SK-N-SH (cell line): ENCODE measurements around the gene BMI1. TPM values are rescaled to one million over a fixed set of nuclear protein-coding genes. Genes with fewer than 3 reads are reported as not detected.

Source experiments
- CTCF ChIA-PET: fragments of 300-600, 350-600 bp; formaldehyde crosslinking; extraction: SDS; loops from one replicate; lab custom pipeline; 2021; lab: Yijun Ruan, JAX
- POLR2A ChIA-PET: fragments of 350-600 bp; sonication (Branson Sonifier 250); formaldehyde crosslinking; extraction: SDS; loops from one replicate; lab custom pipeline; 2020; ENCODE audit warnings: antibody characterized with exemption, inconsistent platforms; lab: Yijun Ruan, JAX
- DNase-seq: peaks from one replicate; pipeline ENCODE4 v3.0.0; 2012
- H2AFZ ChIP-seq: fragments of 200-600 bp; sonication (generic); 2 replicates; pipeline ENCODE4 v1.8.1; 2016; ENCODE audit warnings: antibody characterized with exemption, mild to moderate bottlenecking, low read depth
- H3F3A ChIP-seq: fragments of 200-600 bp; sonication (generic); replicated peaks from 2 replicates; pipeline ENCODE3; 2016; ENCODE audit warnings: antibody characterized with exemption, mild to moderate bottlenecking; ENCODE audit not compliant: insufficient read depth
- H3K27ac ChIP-seq, 2 experiments: fragments of 200-500 bp in 1 of 2; fragments of 200-600 bp in 1 of 2; sonication (Bioruptor generic) in 1 of 2; sonication (generic), shearing (Covaris generic) in 1 of 2; 2 replicates each; pipeline versions ENCODE4 v1.5.1 to v1.6.1; 2014 to 2016; ENCODE audit warnings: low read depth in 2 of 2, inconsistent platforms in 1 of 2, low read length in 1 of 2, mild to moderate bottlenecking in 1 of 2, mixed read lengths in 1 of 2
- H3K27me3 ChIP-seq: fragments of 200-600 bp; sonication (generic), shearing (Covaris generic); 2 replicates; pipeline ENCODE4 v1.6.1; 2016; ENCODE audit warnings: mixed run types; ENCODE audit not compliant: insufficient read depth
- H3K36me3 ChIP-seq, 2 experiments: fragments of 200-500 bp in 1 of 2; fragments of 200-600 bp in 1 of 2; sonication (Bioruptor generic) in 1 of 2; sonication (generic) in 1 of 2; replicated peaks in 1 of 2; 2 replicates each; pipeline versions ENCODE3 to v1.5.1; 2014 to 2016; ENCODE audit warnings: low read length in 1 of 2, mild to moderate bottlenecking in 1 of 2; ENCODE audit not compliant: insufficient read depth in 2 of 2, control insufficient read depth in 1 of 2
- H3K4me1 ChIP-seq, 2 experiments: fragments of 200-500 bp in 1 of 2; fragments of 200-600 bp in 1 of 2; sonication (Bioruptor generic) in 1 of 2; sonication (generic), shearing (Covaris generic) in 1 of 2; 2 replicates each; pipeline versions ENCODE4 v1.5.1 to v1.6.1; 2014 to 2016; ENCODE audit warnings: low read depth in 1 of 2, low read length in 1 of 2, mixed run types in 1 of 2; ENCODE audit not compliant: insufficient read depth in 2 of 2, control insufficient read depth in 1 of 2
- H3K4me2 ChIP-seq: fragments of 200-600 bp; sonication (generic), shearing (Covaris generic); 2 replicates; pipeline ENCODE4 v1.6.1; 2017; ENCODE audit warnings: mixed run types
- H3K4me3 ChIP-seq, 2 experiments: fragments of 200-500 bp in 1 of 2; fragments of 200-600 bp in 1 of 2; sonication (Bioruptor generic) in 1 of 2; sonication (generic), shearing (Covaris generic) in 1 of 2; 2 replicates each; pipeline versions ENCODE4 v1.5.1 to v1.8.1; 2014 to 2016; ENCODE audit warnings: low read depth in 2 of 2, inconsistent platforms in 1 of 2, low read length in 1 of 2, mild to moderate bottlenecking in 1 of 2, mixed read lengths in 1 of 2, moderate library complexity in 1 of 2
- H3K79me2 ChIP-seq: fragments of 200-600 bp; sonication (generic); 2 replicates; pipeline ENCODE4 v1.8.1; 2017; ENCODE audit warnings: mild to moderate bottlenecking; ENCODE audit not compliant: insufficient read depth
- H3K9ac ChIP-seq: fragments of 200-600 bp; sonication (generic); 2 replicates; pipeline ENCODE4 v1.6.1; 2017; ENCODE audit warnings: mixed run types
- H3K9me2 ChIP-seq: fragments of 200-600 bp; sonication (generic); 2 replicates; pipeline ENCODE4 v1.6.1; 2017; ENCODE audit warnings: mixed run types
- H3K9me3 ChIP-seq: fragments of 200-600 bp; sonication (generic); 2 replicates; pipeline ENCODE4 v1.6.1; 2017; ENCODE audit warnings: mixed run types, mild to moderate bottlenecking, moderate library complexity
- H4K20me1 ChIP-seq: fragments of 200-600 bp; sonication (generic); 2 replicates; pipeline ENCODE4 v1.6.1; 2017; ENCODE audit warnings: mild to moderate bottlenecking, mixed run types; ENCODE audit not compliant: insufficient read depth
- CHD2 ChIP-seq: fragments of 150-350 bp; IDR thresholded peaks from 2 replicates; pipeline ENCODE4 v1.6.1; 2018; ENCODE audit warnings: low read length; ENCODE audit not compliant: partially characterized antibody
- CTCF ChIP-seq: fragments of 200-600 bp; sonication (generic); IDR thresholded peaks from 2 replicates; pipeline ENCODE4 v1.6.1; 2017; ENCODE audit warnings: antibody characterized with exemption, mild to moderate bottlenecking, moderate library complexity
- ELF1 ChIP-seq: IDR thresholded peaks from 2 replicates; pipeline ENCODE4 v1.4.0; 2012
- FOSL2 ChIP-seq: IDR thresholded peaks from 2 replicates; pipeline ENCODE4 v1.4.0; 2012; ENCODE audit warnings: low read depth, mild to moderate bottlenecking, moderate library complexity, borderline replicate concordance
- GABPA ChIP-seq: IDR thresholded peaks from 2 replicates; pipeline ENCODE4 v1.4.0; 2012; ENCODE audit warnings: low read depth, mild to moderate bottlenecking
- GATA2 ChIP-seq: sonication (generic); formaldehyde crosslinking; IDR thresholded peaks from 2 replicates; pipeline ENCODE4 v1.5.0; 2020; ENCODE audit warnings: mild to moderate bottlenecking, missing genetic modification reagents
- JUND ChIP-seq: IDR thresholded peaks from 2 replicates; pipeline ENCODE4 v1.4.0; 2012
- NRF1 ChIP-seq: IDR thresholded peaks from 2 replicates; pipeline ENCODE4 v1.6.1; 2012; ENCODE audit warnings: low read depth, mild to moderate bottlenecking, low read length
- PBX3 ChIP-seq: IDR thresholded peaks from 2 replicates; pipeline ENCODE4; 2012
- POLR2AphosphoS5 ChIP-seq: IDR thresholded peaks from 2 replicates; pipeline ENCODE4 v1.6.1; 2012; ENCODE audit warnings: low read depth, low read length
- RAD21 ChIP-seq: IDR thresholded peaks from 2 replicates; pipeline ENCODE4 v1.6.1; 2012; ENCODE audit warnings: mild to moderate bottlenecking, low read length
- SIN3A ChIP-seq: IDR thresholded peaks from 2 replicates; pipeline ENCODE4 v1.6.1; 2012; ENCODE audit warnings: low read depth, mild to moderate bottlenecking, low read length, moderate library complexity, borderline replicate concordance
- TAF1 ChIP-seq: IDR thresholded peaks from 2 replicates; pipeline ENCODE4 v1.6.1; 2012; ENCODE audit warnings: low read depth, mild to moderate bottlenecking, low read length, moderate library complexity, borderline replicate concordance
- TEAD4 ChIP-seq: IDR thresholded peaks from 2 replicates; pipeline ENCODE4 v1.4.0; 2012; ENCODE audit warnings: mild to moderate bottlenecking, borderline replicate concordance; ENCODE audit not compliant: insufficient read depth
- USF1 ChIP-seq: IDR thresholded peaks from 2 replicates; pipeline ENCODE4 v1.4.0; 2012; ENCODE audit warnings: low read depth, borderline replicate concordance
- YY1 ChIP-seq: IDR thresholded peaks from 2 replicates; pipeline ENCODE4 v1.4.0; 2012; ENCODE audit warnings: low read depth, mild to moderate bottlenecking
- WGBS: methylation state at CpG from one replicate; pipeline ENCODE4 v1.1.6; 2017; ENCODE audit warnings: low lambda C conversion rate; 5-methylcytosine and 5-hydroxymethylcytosine counted together
- polyA plus RNA-seq, 3 experiments: library from polyadenylated mRNA; depleted of rRNA; stranded (reverse); fragments of >200 nt; gene quantifications; 2 replicates each; pipeline ENCODE4 v1.2.3, GENCODE V29; 2012
- TF ChIP-seq, protein P1 (sequence below): fragments of 150-350 bp; IDR thresholded peaks from 2 replicates; pipeline ENCODE4 v1.6.1; 2016; ENCODE audit warnings: mild to moderate bottlenecking, low read depth, low read length

The BMI1 gene
- polyA plus RNA-seq, 1 of the 3 experiments (the other 2 are of a cell fraction): 15.5 TPM

GRCh38 chr10:22303461-22303860 lies 17.4 kb upstream of the BMI1 start:
- H3K9me3 ChIP-seq: 0 out of 2 replicates have a peak, but pooled peaks cover 3% of the 10 kb centered on the region
- no peak for DNase-seq
- no peaks in the 10 kb centered on the region for H3K79me2 ChIP-seq
- H3K4me3 ChIP-seq: no peak overlapping the region
- no peaks in the 10 kb centered on the region for H3K36me3 ChIP-seq
- H3K9me2 ChIP-seq: no peaks in the 10 kb centered on the region
- no peak overlapping the region for H3K4me2 ChIP-seq
- H3F3A ChIP-seq: no peaks in the 10 kb centered on the region
- H3K27me3 ChIP-seq: no peaks in the 10 kb centered on the region
- H2AFZ ChIP-seq: no peak overlapping the region
- ChIA-PET CTCF (interaction anchor here (0.7 kb wide), 1 partner anchor 407 kb away, joined by 3 read pairs; no protein-coding TSS in a partner anchor), POLR2A (no interaction called here)
- H3K27ac ChIP-seq: no peak overlapping the region
- H3K4me1 ChIP-seq: no peaks in the 10 kb centered on the region
- 91% methylated on average over 3 of the region's 3 CpGs for WGBS
- H4K20me1 ChIP-seq: no peaks in the 10 kb centered on the region
- TF ChIP-seq NRF1: no peak
- no peak for TF ChIP-seq RAD21
- no peak for TF ChIP-seq JUND
- no peak for TF ChIP-seq FOSL2
- TF ChIP-seq USF1: no peak
- TF ChIP-seq CHD2: no peak
- no peak for TF ChIP-seq YY1
- no peak for TF ChIP-seq CTCF
- TF ChIP-seq SIN3A: no peak
- no peak for TF ChIP-seq ELF1
- H3K9ac ChIP-seq: no peak overlapping the region

- Histone ChIP-seq H3K36me3 (no peaks in the 10 kb centered on the region), H3K79me2 (no peaks in the 10 kb centered on the region), H3K27me3 (no peaks in the 10 kb centered on the region), H3K9me2 (no peaks in the 10 kb centered on the region), H3K27ac (no peak overlapping the region), H4K20me1 (no peaks in the 10 kb centered on the region), H3K4me3 (no peak overlapping the region), H3K4me1 (no peaks in the 10 kb centered on the region), H2AFZ (no peak overlapping the region; the same call in 1 of the 2 replicates), H3K9ac (no peak overlapping the region), H3K4me2 (no peak overlapping the region), H3K9me3 (0 out of 2 replicates have a peak, but pooled peaks cover 3% of the 10 kb centered on the region), H3F3A (no peaks in the 10 kb centered on the region)
- no peak for DNase-seq
- WGBS: 45% methylated on average over 2 of the region's 2 CpGs
- TF ChIP-seq GATA2 (CRISPR knock-in tag) (no peak), TEAD4 (no peak), TAF1 (no peak), PBX3 (no peak), POLR2AphosphoS5 (no peak), GABPA (no peak)
- TF ChIP-seq, protein P1, sequence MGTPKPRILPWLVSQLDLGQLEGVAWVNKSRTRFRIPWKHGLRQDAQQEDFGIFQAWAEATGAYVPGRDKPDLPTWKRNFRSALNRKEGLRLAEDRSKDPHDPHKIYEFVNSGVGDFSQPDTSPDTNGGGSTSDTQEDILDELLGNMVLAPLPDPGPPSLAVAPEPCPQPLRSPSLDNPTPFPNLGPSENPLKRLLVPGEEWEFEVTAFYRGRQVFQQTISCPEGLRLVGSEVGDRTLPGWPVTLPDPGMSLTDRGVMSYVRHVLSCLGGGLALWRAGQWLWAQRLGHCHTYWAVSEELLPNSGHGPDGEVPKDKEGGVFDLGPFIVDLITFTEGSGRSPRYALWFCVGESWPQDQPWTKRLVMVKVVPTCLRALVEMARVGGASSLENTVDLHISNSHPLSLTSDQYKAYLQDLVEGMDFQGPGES: no peak
- ChIA-PET POLR2A (no interaction called here), CTCF (no interaction called here)
Measured at GRCh38 chr10:22305721-22306120, 15.2 kb upstream of the BMI1 start.
